Midbrain (tissue), 1 donor: Measurements from ENCODE around the gene FOXO3.

Experiments used
- DNase-seq: peaks from one replicate; lab custom pipeline; 2025; lab: John Stamatoyannopoulos, UW

The FOXO3 gene

DNA sequence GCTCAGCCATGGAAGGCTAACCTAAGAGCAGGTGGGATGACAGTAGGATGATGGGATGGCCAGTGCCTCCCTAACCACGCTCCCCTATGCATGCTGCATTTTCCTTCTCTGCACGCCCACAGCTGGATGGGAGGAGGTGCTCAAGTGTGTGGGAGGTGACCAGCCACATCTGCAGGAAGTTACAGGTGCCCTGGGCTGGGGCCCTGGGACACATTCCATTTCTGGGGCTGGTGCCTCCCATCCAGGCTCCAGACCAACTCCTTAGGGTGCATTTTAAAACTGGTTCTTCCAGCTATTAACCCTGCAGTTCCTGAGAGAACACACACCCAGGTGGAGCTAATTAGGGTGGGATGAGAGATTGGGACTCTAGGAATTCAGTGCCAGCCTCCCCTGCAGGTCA lies 152.2 kb downstream of the FOXO3 start:
- DNase-seq: no peak

DNA sequence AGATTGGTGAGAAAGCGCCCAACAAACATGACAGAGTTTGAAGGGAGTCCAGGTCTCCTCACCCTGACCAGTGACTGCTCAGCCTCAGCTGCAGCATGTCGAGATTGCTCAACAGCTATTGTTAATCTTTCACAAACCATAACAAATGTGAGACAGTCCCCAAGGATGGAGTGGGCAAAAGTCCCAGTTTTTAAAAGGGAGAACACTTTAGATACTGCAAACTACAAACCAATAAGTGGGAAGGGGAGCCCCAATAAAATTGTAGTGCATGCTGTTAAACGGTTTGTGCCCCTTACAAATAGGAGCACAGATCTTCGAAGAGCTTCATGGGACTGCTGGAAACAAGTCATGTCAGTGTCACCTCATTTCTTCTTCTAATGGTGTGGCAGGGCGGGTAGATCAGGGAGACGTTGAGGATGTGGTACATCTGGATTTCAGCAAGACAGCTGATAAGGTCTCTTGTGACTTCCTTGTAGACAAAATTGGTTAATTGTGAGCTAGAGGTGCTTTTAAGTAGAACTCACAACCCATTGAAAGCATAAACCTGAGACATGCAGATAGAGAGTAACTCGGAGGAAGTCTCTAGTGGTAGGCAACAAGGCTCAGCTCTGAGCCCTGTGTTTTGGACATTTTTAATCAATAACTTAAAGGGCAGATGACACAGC lies 153.5 kb downstream of the FOXO3 start:
- DNase-seq: no peak

DNA sequence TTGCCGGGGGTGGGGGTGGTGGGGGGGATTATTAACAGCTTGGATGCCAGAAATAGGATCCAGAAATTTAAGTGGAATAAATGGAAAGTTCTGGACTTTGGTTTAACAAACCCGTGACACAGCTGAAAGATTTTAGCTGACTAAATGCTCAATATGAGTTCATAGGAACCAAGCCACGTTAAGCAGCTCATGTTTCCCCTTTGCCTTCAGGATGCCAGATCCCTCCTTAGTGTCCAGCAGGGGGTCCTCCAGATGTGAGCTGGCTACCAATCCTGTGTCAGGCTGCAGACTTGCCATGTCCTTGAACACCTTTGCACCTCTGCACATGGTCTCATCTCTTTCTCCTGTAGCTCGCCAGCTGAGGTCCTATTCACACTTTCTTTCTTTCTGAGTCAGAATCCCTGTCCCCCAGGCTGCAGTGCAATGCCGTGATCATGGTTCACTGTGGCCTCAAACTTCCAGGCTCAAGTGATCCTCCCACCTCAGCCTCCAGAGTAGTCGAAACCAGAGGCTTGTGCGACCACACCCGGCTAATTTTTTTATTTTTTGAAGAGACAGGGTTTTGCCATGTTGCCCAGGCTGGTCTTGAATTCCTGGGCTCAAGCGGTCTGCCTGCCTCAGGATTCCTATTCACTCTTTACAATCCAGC lies 154.2 kb downstream of the FOXO3 start:
- no peak for DNase-seq

DNA sequence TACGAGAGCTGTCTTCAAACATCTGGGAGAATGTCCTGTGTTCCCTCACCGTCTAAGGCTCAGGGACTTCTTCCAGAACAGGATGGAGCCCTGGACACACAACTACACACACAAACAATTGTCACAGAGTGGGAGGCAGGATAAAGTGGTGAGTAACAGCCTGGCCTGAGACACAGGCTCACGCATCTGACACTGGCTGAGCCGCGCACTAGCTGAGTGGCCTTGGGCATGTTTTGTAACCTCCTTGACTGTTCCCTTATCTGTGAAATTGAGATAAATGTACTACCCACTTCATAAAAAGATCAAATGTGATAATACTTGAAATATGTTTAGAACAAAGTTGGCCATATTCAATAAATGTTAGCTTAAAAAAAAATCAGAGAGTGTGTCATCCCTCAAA lies 155.1 kb downstream of the FOXO3 start:
- no peak for DNase-seq

DNA sequence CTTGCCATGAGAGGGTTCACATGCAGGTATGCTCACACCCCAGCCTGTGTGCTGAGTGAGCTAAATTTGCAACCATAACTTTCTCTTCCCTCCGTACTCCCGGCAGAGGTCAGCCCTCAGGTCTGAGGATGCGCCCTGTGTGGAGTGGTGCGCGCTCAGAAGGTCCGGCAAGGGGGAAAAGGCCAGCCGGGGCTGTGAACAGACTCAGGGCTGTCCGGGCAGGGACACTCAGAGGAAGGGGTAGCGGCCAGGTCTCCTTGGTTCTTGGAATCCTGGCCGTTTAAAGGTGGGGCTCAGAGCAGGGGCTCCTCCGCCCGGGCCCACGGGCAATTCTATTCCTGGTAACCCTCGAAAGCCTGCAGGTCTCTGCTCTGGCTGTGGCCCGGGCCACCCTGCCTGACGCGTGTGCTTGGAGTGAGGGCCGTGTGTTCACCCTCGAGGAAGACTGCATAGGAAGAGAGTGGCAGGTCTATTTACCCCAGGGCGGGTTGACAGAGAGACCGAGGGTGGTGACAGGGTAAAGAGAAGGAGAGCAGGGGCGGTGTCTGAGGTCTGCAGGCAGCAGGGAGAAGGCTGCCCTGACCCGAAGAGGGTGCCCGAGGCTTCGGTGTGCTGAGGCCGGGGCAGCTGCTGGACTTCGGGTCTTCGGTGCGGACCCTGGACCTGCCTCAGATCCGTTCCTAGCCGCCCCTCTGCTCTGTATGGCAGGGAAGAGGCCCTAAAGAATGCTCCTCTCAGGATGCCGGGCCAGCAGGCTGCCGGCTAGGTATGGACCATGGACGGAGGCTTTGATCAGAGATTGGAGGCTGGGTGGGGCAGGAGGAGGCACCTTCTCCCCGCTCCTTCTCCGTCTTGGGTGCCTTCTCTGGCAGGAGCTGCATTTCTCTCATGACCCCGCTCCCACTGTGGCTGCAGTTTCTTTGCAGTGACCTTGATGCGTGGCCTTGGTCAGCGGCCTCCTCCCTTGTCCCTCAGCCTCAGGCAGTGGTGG lies 156.4 kb downstream of the FOXO3 start:
- DNase-seq: no peak

DNA sequence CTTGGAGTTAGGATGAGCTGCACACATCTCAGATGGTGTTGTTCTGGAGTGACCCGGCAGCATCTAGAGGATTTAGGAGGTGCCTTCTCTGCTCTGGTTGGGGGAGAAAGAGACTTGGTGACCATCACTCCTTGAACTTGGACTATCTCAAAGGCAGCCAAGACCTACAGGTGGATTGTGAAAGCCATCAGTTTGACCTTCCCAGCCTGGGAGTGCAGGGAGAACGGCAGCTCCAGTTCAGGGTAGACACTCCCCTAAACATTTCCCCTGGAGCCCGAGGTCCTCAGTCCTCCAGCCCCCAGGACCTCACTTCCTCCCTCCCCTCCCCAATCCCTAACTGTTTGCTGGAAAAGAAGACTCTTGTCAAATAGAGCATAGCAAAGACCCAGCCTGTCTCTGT lies 158.8 kb downstream of the FOXO3 start:
- DNase-seq: no peak

DNA sequence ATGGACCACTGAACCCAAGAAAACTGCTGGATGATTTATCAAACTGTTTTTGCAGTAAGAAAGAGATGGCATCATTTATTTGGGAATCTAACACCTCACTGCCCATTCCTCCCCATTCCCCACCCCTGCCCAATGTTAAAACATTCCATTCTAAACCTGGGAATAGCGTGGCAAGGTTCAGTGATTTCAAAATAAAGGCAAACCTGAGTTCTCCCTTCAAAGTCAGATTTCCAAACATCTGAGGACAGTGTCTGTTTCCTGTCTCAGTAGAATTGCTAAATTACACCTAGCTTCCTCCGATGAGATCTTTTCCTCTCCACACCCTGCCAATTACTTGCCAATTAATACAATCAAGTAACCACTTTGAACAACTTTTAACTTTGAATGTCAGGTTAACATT lies 160.1 kb downstream of the FOXO3 start:
- no peak for DNase-seq

DNA sequence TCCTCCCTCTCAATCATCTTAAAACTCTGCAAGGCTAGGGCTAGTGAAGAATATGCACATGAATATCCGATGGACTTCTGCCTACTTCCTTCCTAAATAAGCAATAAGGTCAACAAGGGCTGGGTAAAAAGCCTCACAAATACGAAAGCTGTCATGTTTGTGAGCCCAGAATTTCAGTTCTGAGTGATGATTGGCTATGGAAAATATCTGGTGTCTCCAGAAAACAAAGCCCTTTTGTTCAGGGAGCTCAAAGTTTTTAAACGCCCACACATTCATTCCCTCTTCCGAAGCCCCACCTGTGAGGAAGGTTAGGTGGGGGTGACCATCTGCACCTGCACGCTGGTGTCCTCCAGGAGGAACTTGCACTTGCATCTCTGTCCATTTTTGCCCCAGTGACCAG lies 160.6 kb downstream of the FOXO3 start:
- DNase-seq: no peak

DNA sequence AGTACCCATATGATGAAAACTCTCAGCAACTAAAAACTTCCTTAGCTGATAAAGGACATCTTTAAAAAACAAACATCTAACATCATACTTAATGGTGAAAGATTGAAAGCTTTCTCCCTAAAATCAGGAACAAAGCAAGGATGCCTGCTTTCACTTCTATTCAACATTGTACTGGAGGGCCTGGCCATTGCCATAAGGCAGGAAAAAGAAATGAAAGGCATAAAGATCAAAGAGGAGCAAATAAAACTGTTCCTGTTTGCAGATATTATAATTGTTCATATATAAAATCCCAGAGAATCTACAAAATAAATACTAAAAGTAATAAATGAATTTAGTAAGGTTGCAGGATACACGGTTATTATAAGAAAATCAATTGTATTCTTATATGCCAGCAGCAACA lies 162.9 kb downstream of the FOXO3 start:
- no peak for DNase-seq

DNA sequence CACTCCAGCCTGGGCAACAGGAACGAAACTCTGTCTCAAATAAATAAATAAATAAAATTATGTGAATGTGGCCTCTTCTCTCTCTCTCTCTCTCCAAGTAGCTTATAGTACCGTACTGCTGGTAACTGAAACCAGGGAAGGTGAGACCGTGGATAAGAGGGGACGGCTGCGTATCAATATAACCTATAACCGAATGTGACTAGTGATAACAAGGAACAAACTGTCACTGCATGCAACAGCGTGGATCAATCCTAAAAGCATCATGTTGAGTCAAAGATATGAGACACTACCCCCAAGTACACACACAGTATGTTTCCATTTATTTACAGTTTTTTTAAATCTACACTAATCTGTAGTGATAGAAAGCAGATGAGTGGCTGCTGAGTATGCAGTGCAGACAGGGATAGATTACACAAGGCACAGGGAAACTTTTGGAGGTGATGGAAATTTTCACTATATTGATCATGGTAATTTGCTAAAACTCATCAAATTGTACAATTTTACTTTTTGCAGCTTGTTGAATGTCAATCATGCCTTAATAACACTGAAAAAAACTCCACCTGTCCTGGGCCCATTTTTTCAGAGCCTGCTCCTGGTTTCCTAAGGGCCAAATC lies 166.1 kb downstream of the FOXO3 start:
- DNase-seq: no peak

DNA sequence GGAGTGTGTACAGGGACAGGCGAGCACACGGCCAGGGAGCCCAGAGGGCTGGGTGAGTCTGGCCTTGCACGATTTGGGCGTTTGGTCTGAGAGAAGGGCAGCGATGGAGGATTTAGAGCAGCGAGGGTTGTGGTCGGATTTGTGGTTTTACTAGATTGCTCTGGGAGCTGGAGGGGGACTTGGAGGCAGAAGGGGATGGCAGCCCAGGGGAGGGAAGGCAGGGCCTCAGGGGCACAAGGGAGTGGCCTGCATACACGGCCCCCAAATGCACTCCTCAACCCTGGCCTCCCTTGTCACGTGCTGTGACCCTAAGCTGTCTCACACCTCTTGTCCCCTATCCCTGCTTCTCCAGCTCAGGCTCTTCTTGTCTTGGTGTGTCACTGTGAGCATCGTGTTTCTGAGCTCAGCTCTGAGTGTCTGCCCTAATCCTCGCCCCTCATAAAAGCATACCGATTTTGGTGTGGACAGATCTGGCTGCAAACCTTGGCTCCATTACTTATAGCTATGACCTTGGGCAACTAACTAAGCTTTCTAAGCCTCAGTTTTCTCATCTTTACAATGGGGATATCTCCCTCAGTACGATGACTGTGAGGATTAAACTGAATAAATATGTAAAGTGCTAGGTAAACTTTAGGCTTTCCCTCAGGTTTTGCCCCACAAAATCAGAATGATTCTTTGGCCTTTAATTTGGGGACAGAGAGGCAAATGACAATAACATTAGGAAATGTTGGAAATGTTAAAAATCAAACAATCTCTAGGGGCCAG lies 167.4 kb downstream of the FOXO3 start:
- no peak for DNase-seq

DNA sequence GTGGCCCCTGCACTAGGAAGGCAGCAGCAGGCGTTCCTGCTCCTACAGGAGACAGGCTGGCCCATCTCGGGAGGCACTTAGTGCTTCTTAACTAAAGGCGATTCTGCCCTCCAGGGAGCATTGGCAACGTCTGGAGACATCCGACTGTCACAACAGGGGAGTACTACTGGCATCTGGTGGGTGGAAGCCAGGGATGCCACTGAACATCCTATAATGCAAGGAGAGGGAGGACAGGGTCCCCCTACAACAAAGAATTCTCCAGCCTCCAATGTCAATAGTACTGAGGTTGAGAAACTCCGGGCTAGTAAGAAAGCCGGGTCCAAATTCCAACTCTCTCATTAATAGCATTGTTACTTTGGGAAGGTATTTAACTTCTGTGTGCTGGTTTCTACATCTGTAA lies 168.1 kb downstream of the FOXO3 start:
- DNase-seq: no peak

DNA sequence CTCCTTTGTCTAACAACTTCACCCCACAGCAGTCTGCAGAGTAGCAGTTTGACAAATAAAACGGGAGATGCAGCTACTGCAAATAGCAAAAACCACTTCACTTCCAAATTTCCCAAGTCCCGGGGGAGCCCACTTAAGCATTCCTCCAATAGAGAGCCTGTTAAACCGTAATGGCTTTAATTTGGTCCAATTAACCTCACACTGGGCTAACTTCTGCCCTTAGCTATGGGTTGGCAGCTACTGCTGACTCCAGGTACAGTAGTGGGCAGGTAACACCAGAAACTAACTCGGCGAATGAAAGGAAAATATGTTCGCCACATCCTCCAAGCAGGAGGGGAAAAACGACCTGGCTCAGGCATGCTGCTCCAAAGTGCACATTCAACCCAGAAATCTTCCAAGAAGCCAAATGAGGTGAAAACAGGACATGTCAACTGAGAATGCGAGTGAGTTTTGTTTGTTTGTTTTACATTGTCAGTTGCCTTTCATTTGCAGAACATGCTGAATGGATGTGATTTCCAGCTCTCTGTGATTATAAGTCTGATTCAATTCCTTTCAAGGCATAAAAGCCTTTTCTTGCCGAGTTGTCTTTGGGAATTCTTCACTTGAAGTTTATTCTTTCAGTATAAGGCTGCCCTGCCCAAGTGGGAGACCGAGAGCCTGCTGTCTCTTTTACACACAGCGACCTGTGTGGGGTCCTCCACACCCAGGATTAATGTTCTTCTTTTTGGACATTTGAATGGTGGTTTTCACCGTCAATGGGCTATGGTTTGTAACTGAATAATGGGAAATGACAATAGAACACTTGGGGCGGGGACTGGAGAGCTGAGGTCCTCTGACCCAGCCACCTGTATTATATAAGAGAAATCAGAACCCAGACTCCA lies 170.2 kb downstream of the FOXO3 start:
- no peak for DNase-seq

DNA sequence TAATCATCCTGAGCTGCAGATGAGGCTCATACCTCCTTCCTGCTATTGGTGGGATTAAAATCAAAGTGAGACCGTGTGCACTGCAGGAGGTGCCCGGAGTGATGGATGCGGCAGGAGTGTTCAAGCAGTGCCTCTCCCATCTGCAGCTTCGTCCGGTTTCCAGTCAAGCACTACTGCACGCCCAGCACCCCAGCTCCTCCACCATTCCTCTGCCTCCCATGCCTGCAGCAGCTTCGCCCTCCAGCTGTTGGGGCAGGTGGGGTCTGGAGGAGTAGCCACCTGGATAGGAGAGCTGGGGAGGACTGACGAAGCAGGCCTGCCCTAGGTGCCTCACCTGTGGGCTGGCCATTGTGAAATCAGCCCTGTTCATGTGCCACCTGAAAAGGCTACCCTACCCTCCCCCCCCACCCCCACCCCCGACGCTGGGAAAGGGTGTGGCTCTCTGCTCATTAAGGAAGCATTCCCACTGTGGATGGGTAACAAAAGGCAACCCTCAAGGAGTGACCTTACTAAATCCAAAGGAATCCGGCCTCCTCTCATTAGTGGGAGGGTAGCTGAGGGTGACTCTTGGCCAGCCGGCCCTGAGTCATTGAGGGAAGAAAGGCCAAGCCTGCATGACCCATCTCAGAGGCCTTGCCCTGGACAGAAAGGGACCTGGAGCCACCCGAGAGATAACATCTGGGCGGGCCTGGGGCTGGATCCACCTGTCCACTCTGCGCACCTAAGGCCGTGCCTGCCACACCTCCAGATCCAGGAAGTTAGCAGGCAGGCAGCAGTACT lies 171.6 kb downstream of the FOXO3 start:
- no peak for DNase-seq

DNA sequence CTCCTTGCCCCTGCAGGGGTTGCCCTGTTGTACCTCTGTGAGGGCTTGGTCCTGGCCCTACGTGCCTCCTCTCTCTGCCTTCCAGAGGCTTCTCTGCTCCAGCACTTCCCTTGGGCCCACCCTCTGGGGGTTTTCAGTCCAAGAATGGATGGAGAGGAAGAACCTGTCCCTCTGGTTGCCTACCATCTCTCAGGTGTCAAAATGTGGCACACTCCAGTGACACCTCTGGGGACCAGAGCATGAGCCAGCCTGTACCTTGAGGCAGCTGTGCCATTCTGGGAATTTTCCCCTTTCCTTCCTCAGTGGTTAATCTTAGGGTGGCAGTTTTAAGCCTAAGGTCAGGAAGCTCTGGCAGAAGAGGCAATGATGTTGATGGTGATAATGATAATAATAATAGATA lies 172.3 kb downstream of the FOXO3 start:
- no peak for DNase-seq

DNA sequence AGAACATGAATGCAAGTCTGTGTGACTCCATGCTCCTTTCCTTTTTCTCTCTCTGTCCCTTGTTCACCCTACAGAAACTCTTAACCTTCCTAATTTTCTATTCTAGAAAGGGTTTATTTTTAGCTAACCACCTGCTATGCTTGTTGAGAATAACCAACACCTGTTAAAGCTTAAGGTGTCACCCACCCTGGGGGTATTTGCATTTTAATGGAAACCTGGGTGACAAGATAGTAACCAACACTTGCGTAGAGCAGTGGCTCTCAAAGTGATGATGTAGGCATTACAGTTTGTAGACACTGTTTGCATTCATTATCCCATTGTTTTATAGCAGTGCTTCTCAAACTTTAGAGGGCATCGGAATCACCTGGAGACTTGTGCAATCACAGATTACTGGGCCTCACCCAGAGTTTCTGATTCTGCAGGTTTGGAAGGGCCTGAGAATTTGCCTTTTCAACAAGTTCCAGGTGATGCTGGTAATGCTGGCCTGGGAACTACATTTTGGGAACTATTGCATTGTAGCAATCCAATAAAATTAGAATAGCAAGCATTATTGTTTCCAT lies 173.1 kb downstream of the FOXO3 start:
- no peak for DNase-seq
